GM12878 (cell line): Measurements from ENCODE around the gene PASK. TPM values are rescaled to one million over a fixed set of nuclear protein-coding genes. Genes with fewer than 3 reads are reported as not detected.

Experiments used
- NFIC ChIP-seq: IDR thresholded peaks from 2 replicates; pipeline ENCODE4 v1.6.1; 2012; ENCODE audit warnings: low read depth, mild to moderate bottlenecking, inconsistent platforms, low read length, moderate library complexity
- NFXL1 ChIP-seq: fragments of 450-650 bp; IDR thresholded peaks from 2 replicates; pipeline ENCODE4 v1.6.1; 2017; ENCODE audit warnings: antibody characterized with exemption, mild to moderate bottlenecking, borderline replicate concordance
- NR2C1 ChIP-seq: fragments of 450-650 bp; IDR thresholded peaks from 2 replicates; pipeline ENCODE4 v1.6.1; 2017; ENCODE audit warnings: antibody characterized with exemption, mild to moderate bottlenecking, moderate library complexity
- RB1 ChIP-seq: fragments of 450-650 bp; formaldehyde crosslinking; IDR thresholded peaks from 2 replicates; pipeline ENCODE4 v1.6.1; 2017; ENCODE audit warnings: mild to moderate bottlenecking, borderline replicate concordance
- SMC3 ChIP-seq: IDR thresholded peaks from 2 replicates; pipeline ENCODE4 v1.6.1; 2011; ENCODE audit warnings: low read length, improper control_type of control experiment, borderline replicate concordance
- YY1 ChIP-seq: IDR thresholded peaks from 2 replicates; pipeline ENCODE4 v1.6.1; 2011; ENCODE audit warnings: low read depth, mild to moderate bottlenecking, low read length
- ZBED1 ChIP-seq: IDR thresholded peaks from 2 replicates; pipeline ENCODE4 v1.6.1; 2016; ENCODE audit warnings: borderline replicate concordance
- polyA plus RNA-seq, 11 experiments: library from polyadenylated mRNA; depleted of rRNA in 4 of 11; unstranded in 6 of 11; stranded (reverse) in 5 of 11; fragments of >200 nt; fragmentation: Nextera tagmentation in 4 of 11; fragmentation: Illumina TruSeq in 1 of 11; extraction: Ambion mirVana in 4 of 11; extraction: Trizol in 1 of 11; gene quantifications; 1 replicate in 1 of 11; 2 replicates in 10 of 11; pipeline versions ENCODE4 v1.2.1 to v1.2.3, GENCODE V29; 2011 to 2016; ENCODE audit warnings: inconsistent platforms in 2 of 11, missing spikeins in 2 of 11, low read depth in 1 of 11
- total RNA-seq, 4 experiments: library from RNA; depleted of rRNA in 3 of 4; stranded (reverse); fragments of >200 nt in 3 of 4; fragmentation: Illumina TruSeq in 1 of 4; extraction: Trizol in 1 of 4; gene quantifications; 2 replicates each; pipeline versions ENCODE4 v1.2.1 to v1.2.3, GENCODE V29; 2013 to 2021
- TF ChIP-seq, protein P1 (sequence below): fragments of 450-650 bp; IDR thresholded peaks from 2 replicates; pipeline ENCODE4 v1.6.1; 2016; ENCODE audit warnings: mild to moderate bottlenecking
- TF ChIP-seq, protein P2 (sequence below): fragments of 150-350 bp; IDR thresholded peaks from 2 replicates; pipeline ENCODE4 v1.6.1; 2014; ENCODE audit warnings: mild to moderate bottlenecking, low read depth, low read length
- TF ChIP-seq, protein P3 (sequence below): IDR thresholded peaks from 2 replicates; pipeline ENCODE4 v1.6.1; 2012; ENCODE audit warnings: low read depth, low read length, improper control_type of control experiment
- TF ChIP-seq, protein P4 (sequence below): fragments of 450-650 bp; conservative IDR thresholded peaks from 2 replicates; pipeline ENCODE4 v1.6.1; 2017; ENCODE audit warnings: mild to moderate bottlenecking, moderate library complexity
- TF ChIP-seq, protein P5 (sequence below): fragments of 450-650 bp; formaldehyde crosslinking; IDR thresholded peaks from 2 replicates; pipeline ENCODE4 v1.4.0; 2022; ENCODE audit warnings: mild to moderate bottlenecking, moderate library complexity
- TF ChIP-seq, protein P6 (sequence below): fragments of 450-650 bp; IDR thresholded peaks from 2 replicates; pipeline ENCODE4 v1.6.1; 2017; ENCODE audit warnings: mild to moderate bottlenecking, moderate library complexity

PASK gene
- total and polyA plus RNA-seq, 10 of the 15 experiments (the other 5 are each of a cell fraction or from before 2014, with no cell fraction given): 9.6 to 62.2 (median 28.5) TPM

DNA sequence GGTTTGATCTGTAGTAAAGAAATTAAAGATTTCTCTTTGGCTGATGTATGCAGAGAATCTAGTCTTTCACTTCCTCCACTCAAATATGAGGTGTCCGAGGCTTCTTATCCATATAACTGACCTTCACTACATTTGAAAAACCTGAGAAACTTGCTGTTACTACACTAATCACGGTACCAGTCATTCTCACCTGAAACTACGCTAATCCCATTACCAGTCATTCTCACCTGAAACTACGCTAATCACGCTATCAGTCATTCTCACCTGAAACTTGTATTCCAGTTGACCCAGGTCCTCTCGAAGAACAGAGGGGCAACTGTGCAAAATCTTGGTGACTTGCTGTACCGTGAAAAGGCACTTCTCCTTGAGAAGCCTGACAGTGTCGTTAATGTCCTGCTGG, 52.3 kb downstream of the PASK start (continued):
- TF ChIP-seq SMC3 (no peak), NFIC (peak; percentile 79), YY1 (no peak), RB1 (no peak), NR2C1 (no peak), NFXL1 (no peak), ZBED1 (peak; percentile 76; the same call in 1 of the 2 replicates)
- TF ChIP-seq, protein P1, sequence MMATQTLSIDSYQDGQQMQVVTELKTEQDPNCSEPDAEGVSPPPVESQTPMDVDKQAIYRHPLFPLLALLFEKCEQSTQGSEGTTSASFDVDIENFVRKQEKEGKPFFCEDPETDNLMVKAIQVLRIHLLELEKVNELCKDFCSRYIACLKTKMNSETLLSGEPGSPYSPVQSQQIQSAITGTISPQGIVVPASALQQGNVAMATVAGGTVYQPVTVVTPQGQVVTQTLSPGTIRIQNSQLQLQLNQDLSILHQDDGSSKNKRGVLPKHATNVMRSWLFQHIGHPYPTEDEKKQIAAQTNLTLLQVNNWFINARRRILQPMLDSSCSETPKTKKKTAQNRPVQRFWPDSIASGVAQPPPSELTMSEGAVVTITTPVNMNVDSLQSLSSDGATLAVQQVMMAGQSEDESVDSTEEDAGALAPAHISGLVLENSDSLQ: peak; percentile 51; the same call in 1 of the 2 replicates
- TF ChIP-seq, protein P2, sequence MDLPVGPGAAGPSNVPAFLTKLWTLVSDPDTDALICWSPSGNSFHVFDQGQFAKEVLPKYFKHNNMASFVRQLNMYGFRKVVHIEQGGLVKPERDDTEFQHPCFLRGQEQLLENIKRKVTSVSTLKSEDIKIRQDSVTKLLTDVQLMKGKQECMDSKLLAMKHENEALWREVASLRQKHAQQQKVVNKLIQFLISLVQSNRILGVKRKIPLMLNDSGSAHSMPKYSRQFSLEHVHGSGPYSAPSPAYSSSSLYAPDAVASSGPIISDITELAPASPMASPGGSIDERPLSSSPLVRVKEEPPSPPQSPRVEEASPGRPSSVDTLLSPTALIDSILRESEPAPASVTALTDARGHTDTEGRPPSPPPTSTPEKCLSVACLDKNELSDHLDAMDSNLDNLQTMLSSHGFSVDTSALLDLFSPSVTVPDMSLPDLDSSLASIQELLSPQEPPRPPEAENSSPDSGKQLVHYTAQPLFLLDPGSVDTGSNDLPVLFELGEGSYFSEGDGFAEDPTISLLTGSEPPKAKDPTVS: no peak
- TF ChIP-seq, protein P3, sequence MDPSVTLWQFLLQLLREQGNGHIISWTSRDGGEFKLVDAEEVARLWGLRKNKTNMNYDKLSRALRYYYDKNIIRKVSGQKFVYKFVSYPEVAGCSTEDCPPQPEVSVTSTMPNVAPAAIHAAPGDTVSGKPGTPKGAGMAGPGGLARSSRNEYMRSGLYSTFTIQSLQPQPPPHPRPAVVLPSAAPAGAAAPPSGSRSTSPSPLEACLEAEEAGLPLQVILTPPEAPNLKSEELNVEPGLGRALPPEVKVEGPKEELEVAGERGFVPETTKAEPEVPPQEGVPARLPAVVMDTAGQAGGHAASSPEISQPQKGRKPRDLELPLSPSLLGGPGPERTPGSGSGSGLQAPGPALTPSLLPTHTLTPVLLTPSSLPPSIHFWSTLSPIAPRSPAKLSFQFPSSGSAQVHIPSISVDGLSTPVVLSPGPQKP: no peak
- TF ChIP-seq, protein P4, sequence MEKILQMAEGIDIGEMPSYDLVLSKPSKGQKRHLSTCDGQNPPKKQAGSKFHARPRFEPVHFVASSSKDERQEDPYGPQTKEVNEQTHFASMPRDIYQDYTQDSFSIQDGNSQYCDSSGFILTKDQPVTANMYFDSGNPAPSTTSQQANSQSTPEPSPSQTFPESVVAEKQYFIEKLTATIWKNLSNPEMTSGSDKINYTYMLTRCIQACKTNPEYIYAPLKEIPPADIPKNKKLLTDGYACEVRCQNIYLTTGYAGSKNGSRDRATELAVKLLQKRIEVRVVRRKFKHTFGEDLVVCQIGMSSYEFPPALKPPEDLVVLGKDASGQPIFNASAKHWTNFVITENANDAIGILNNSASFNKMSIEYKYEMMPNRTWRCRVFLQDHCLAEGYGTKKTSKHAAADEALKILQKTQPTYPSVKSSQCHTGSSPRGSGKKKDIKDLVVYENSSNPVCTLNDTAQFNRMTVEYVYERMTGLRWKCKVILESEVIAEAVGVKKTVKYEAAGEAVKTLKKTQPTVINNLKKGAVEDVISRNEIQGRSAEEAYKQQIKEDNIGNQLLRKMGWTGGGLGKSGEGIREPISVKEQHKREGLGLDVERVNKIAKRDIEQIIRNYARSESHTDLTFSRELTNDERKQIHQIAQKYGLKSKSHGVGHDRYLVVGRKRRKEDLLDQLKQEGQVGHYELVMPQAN: no peak
- TF ChIP-seq, protein P5, sequence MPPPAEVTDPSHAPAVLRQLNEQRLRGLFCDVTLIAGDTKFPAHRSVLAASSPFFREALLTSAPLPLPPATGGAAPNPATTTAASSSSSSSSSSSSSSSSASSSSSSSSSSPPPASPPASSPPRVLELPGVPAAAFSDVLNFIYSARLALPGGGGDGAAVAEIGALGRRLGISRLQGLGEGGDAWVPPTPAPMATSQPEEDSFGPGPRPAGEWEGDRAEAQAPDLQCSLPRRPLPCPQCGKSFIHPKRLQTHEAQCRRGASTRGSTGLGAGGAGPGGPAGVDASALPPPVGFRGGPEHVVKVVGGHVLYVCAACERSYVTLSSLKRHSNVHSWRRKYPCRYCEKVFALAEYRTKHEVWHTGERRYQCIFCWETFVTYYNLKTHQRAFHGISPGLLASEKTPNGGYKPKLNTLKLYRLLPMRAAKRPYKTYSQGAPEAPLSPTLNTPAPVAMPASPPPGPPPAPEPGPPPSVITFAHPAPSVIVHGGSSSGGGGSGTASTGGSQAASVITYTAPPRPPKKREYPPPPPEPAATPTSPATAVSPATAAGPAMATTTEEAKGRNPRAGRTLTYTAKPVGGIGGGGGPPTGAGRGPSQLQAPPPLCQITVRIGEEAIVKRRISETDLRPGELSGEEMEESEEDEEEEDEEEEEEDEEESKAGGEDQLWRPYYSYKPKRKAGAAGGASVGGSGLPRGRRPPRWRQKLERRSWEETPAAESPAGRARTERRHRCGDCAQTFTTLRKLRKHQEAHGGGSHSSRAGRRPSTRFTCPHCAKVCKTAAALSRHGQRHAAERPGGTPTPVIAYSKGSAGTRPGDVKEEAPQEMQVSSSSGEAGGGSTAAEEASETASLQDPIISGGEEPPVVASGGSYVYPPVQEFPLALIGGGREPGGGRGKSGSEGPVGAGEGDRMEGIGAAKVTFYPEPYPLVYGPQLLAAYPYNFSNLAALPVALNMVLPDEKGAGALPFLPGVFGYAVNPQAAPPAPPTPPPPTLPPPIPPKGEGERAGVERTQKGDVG: no peak
- TF ChIP-seq, protein P6, sequence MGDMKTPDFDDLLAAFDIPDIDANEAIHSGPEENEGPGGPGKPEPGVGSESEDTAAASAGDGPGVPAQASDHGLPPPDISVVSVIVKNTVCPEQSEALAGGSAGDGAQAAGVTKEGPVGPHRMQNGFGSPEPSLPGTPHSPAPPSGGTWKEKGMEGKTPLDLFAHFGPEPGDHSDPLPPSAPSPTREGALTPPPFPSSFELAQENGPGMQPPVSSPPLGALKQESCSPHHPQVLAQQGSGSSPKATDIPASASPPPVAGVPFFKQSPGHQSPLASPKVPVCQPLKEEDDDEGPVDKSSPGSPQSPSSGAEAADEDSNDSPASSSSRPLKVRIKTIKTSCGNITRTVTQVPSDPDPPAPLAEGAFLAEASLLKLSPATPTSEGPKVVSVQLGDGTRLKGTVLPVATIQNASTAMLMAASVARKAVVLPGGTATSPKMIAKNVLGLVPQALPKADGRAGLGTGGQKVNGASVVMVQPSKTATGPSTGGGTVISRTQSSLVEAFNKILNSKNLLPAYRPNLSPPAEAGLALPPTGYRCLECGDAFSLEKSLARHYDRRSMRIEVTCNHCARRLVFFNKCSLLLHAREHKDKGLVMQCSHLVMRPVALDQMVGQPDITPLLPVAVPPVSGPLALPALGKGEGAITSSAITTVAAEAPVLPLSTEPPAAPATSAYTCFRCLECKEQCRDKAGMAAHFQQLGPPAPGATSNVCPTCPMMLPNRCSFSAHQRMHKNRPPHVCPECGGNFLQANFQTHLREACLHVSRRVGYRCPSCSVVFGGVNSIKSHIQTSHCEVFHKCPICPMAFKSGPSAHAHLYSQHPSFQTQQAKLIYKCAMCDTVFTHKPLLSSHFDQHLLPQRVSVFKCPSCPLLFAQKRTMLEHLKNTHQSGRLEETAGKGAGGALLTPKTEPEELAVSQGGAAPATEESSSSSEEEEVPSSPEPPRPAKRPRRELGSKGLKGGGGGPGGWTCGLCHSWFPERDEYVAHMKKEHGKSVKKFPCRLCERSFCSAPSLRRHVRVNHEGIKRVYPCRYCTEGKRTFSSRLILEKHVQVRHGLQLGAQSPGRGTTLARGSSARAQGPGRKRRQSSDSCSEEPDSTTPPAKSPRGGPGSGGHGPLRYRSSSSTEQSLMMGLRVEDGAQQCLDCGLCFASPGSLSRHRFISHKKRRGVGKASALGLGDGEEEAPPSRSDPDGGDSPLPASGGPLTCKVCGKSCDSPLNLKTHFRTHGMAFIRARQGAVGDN: 0 out of 2 replicates have a peak, but pooled peaks have one; percentile 77
